Ishikawa (cell line): ENCODE measurements around the gene NTNG2.

ENCODE experiments used
- CEBPB ChIP-seq: IDR thresholded peaks from 2 replicates; pipeline ENCODE4 v1.6.1; 2012
- CREB1 ChIP-seq: IDR thresholded peaks from 2 replicates; pipeline ENCODE4 v1.6.1; 2012; ENCODE audit warnings: low read depth
- EGR1 ChIP-seq: IDR thresholded peaks from 2 replicates; pipeline ENCODE4 v1.6.1; 2012
- EP300 ChIP-seq: IDR thresholded peaks from 2 replicates; pipeline ENCODE4 v1.6.1; 2012; ENCODE audit warnings: borderline replicate concordance
- FOXM1 ChIP-seq: IDR thresholded peaks from 2 replicates; pipeline ENCODE4 v1.6.1; 2012; ENCODE audit warnings: low read depth, borderline replicate concordance
- NFIC ChIP-seq: IDR thresholded peaks from 2 replicates; pipeline ENCODE4 v1.6.1; 2012
- RAD21 ChIP-seq: IDR thresholded peaks from 2 replicates; pipeline ENCODE4 v1.6.1; 2012; ENCODE audit warnings: low read depth
- TAF1 ChIP-seq: IDR thresholded peaks from 2 replicates; pipeline ENCODE4 v1.6.1; 2012; ENCODE audit warnings: low read depth, mild to moderate bottlenecking
- TCF12 ChIP-seq: IDR thresholded peaks from 2 replicates; pipeline ENCODE4 v1.6.1; 2012; ENCODE audit warnings: low read depth
- TEAD4 ChIP-seq: IDR thresholded peaks from 2 replicates; pipeline ENCODE4 v1.6.1; 2012
- USF1 ChIP-seq: IDR thresholded peaks from 2 replicates; pipeline ENCODE4 v1.6.1; 2012
- YY1 ChIP-seq: IDR thresholded peaks from 2 replicates; pipeline ENCODE4 v1.6.1; 2012; ENCODE audit warnings: low read depth
- ZBTB7A ChIP-seq: IDR thresholded peaks from 2 replicates; pipeline ENCODE4 v1.6.1; 2012; ENCODE audit warnings: low read depth
- TF ChIP-seq, protein P1 (sequence below): IDR thresholded peaks from 2 replicates; pipeline ENCODE4 v1.6.1; 2012
- TF ChIP-seq, protein P2 (sequence below): IDR thresholded peaks from 2 replicates; pipeline ENCODE4 v1.6.1; 2012; ENCODE audit warnings: low read depth, mild to moderate bottlenecking

NTNG2 gene

GRCh38 chr9:132201780-132202703 is 40.2 kb downstream of the NTNG2 start:
- TF ChIP-seq USF1: peak; percentile 70
- TF ChIP-seq, protein P1, sequence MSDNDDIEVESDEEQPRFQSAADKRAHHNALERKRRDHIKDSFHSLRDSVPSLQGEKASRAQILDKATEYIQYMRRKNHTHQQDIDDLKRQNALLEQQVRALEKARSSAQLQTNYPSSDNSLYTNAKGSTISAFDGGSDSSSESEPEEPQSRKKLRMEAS: peak; percentile 46
- TF ChIP-seq RAD21: no peak

GRCh38 chr9:132204883-132205282 is 43.0 kb downstream of the NTNG2 start:
- TF ChIP-seq NFIC: no peak
- TF ChIP-seq TCF12: no peak
- TF ChIP-seq FOXM1: no peak
- no peak for TF ChIP-seq CEBPB

GRCh38 chr9:132207215-132207614 is 45.4 kb downstream of the NTNG2 start:
- TF ChIP-seq, protein P2, sequence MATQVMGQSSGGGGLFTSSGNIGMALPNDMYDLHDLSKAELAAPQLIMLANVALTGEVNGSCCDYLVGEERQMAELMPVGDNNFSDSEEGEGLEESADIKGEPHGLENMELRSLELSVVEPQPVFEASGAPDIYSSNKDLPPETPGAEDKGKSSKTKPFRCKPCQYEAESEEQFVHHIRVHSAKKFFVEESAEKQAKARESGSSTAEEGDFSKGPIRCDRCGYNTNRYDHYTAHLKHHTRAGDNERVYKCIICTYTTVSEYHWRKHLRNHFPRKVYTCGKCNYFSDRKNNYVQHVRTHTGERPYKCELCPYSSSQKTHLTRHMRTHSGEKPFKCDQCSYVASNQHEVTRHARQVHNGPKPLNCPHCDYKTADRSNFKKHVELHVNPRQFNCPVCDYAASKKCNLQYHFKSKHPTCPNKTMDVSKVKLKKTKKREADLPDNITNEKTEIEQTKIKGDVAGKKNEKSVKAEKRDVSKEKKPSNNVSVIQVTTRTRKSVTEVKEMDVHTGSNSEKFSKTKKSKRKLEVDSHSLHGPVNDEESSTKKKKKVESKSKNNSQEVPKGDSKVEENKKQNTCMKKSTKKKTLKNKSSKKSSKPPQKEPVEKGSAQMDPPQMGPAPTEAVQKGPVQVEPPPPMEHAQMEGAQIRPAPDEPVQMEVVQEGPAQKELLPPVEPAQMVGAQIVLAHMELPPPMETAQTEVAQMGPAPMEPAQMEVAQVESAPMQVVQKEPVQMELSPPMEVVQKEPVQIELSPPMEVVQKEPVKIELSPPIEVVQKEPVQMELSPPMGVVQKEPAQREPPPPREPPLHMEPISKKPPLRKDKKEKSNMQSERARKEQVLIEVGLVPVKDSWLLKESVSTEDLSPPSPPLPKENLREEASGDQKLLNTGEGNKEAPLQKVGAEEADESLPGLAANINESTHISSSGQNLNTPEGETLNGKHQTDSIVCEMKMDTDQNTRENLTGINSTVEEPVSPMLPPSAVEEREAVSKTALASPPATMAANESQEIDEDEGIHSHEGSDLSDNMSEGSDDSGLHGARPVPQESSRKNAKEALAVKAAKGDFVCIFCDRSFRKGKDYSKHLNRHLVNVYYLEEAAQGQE: no peak
- no peak for TF ChIP-seq NFIC
- no peak for TF ChIP-seq TCF12
- no peak for TF ChIP-seq YY1
- no peak for TF ChIP-seq TAF1
- no peak for TF ChIP-seq ZBTB7A
- TF ChIP-seq CREB1: no peak
- no peak for TF ChIP-seq USF1
- TF ChIP-seq CEBPB: no peak
- no peak for TF ChIP-seq RAD21
- TF ChIP-seq EGR1: no peak
- TF ChIP-seq EP300: no peak
- TF ChIP-seq TEAD4: no peak
- TF ChIP-seq, protein P1: no peak
- TF ChIP-seq FOXM1: no peak

DNA sequence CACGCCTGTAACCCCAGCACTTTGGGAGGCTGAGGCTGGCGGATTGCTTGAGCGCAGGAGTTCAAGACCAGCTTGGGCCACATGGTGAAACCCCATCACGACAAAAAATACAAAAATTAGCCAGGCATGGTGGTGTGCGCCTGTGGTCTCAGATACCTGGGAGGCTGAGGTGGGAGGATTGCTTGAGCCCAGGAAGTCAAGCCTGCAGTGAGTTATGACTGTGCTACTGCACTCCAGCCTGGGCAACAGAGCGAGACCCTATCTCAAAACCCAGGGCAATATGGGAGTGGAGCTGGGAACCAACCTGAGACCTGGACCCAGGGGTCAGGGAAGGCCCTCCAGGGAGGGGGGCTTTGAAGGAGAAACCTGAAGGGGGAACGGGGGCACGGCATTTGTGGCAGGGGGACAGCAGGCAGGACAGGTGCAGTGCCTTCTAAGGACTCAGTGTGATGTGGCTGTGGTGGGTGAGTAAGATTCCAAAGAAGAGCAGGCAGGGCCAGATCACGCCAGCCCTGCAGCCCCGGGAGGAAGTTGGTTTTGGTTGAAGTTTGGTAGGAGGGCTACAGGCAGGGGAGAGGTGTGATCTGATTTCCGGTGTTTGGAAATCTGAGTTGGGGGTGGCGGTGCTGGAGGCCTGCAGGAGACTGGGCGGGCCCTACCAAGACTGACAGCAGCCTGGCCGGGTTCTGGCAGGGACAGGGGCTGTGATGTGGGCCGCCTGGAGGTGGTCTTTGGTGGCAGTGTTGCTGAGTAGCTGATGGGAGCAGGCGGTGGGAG is 46.2 kb downstream of the NTNG2 start:
- TF ChIP-seq ZBTB7A (no peak), EGR1 (no peak), USF1 (no peak), FOXM1 (no peak), TAF1 (no peak), NFIC (no peak), YY1 (no peak), CEBPB (no peak), CREB1 (no peak), EP300 (no peak), RAD21 (no peak), TCF12 (no peak), TEAD4 (no peak)
- TF ChIP-seq, protein P1: no peak
- TF ChIP-seq, protein P2: no peak

DNA sequence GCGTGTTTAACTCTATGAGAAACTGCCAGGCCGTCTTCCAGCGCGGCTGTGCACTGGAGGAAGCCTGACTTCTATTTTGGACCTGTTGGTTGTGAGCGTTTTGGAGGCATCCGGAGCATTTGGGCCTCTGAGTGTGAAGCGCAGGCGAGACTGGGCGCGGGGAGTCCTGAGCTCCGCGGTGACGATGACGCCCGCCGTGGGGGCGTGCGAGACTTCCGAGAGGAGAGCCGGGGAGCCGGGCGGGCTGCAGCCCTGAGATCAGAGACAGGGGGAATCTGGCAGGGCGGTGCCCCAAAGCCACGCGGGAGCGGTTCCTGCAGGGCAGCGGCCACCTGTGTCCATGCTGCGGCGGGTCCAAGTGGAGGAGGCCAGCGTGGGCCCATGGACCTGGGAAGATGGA is 47.4 kb downstream of the NTNG2 start:
- TF ChIP-seq NFIC: no peak
- no peak for TF ChIP-seq EGR1
- TF ChIP-seq, protein P1: no peak
- TF ChIP-seq CEBPB: no peak
- TF ChIP-seq TAF1: no peak
- TF ChIP-seq USF1: no peak
- TF ChIP-seq, protein P2: no peak
- TF ChIP-seq EP300: no peak
- no peak for TF ChIP-seq ZBTB7A
- TF ChIP-seq FOXM1: no peak
- TF ChIP-seq YY1: no peak
- no peak for TF ChIP-seq TCF12
